GM21367 (cell line): ENCODE measurements around the gene PRKCA.
"Not testable (repeated sequence)": the region's sequence is repeated elsewhere in the genome, so short reads cannot be mapped to it uniquely, and the experiment has no call there.

ENCODE experiments used
- ATAC-seq: cut with Tn5 transposase; IDR thresholded peaks from one replicate; pipeline ENCODE4 v1.9.1; 2021; ENCODE audit not compliant: unreplicated experiment

PRKCA gene

GRCh38 chr17:66695098-66695497 is 392.7 kb downstream of the PRKCA start:
- ATAC-seq: no peak

GRCh38 chr17:66698270-66698669 is 395.9 kb downstream of the PRKCA start:
- ATAC-seq: no peak

GRCh38 chr17:66701462-66701861 is 399.0 kb downstream of the PRKCA start:
- ATAC-seq: no peak

- no peak for ATAC-seq
Measured at GRCh38 chr17:66702106-66702936, 399.9 kb downstream of the PRKCA start.

GRCh38 chr17:66704858-66705520 is 402.6 kb downstream of the PRKCA start:
- no peak for ATAC-seq

- ATAC-seq: no peak
Measured at GRCh38 chr17:66706851-66707450, 404.5 kb downstream of the PRKCA start.

GRCh38 chr17:66711401-66711800 is 409.0 kb downstream of the PRKCA start:
- ATAC-seq: no peak

GRCh38 chr17:66711881-66712321 is 409.5 kb downstream of the PRKCA start:
- no peak for ATAC-seq

GRCh38 chr17:66712453-66712852 is 410.0 kb downstream of the PRKCA start:
- ATAC-seq: no peak

GRCh38 chr17:66713021-66713532 is 410.7 kb downstream of the PRKCA start:
- ATAC-seq: not testable (repeated sequence)

GRCh38 chr17:66713533-66714042 is 411.2 kb downstream of the PRKCA start:
- ATAC-seq: peak; percentile 63

- no peak for ATAC-seq
Measured at GRCh38 chr17:66714046-66715023, 411.9 kb downstream of the PRKCA start.

- no peak for ATAC-seq
Measured at GRCh38 chr17:66715076-66715675, 412.8 kb downstream of the PRKCA start.

GRCh38 chr17:66715745-66716156 is 413.3 kb downstream of the PRKCA start:
- ATAC-seq: peak; percentile 34

- ATAC-seq: no peak
Measured at GRCh38 chr17:66716236-66717026, 414.0 kb downstream of the PRKCA start.

- ATAC-seq: peak; percentile 50
Measured at GRCh38 chr17:66717641-66718058, 415.2 kb downstream of the PRKCA start.

GRCh38 chr17:66720027-66720426 is 417.6 kb downstream of the PRKCA start:
- no peak for ATAC-seq

GRCh38 chr17:66720567-66720966 is 418.2 kb downstream of the PRKCA start:
- ATAC-seq: no peak

- ATAC-seq: no peak
Measured at GRCh38 chr17:66722341-66722740, 419.9 kb downstream of the PRKCA start.
